Peyer's patch (tissue), 4 donors: Measurements from ENCODE around the gene UBXN1.

Experiments used
- POLR2A ChIP-seq, 2 donors: fragments of 450-650 bp; IDR thresholded peaks; one replicate each; pipeline ENCODE4 v1.5.1; 2017; ENCODE audit warnings: antibody characterized with exemption in 2 of 2, mild to moderate bottlenecking in 2 of 2, moderate library complexity in 2 of 2
- TF ChIP-seq, protein P1 (sequence below), 6 experiments: fragments of 450-650 bp in 4 of 6; fragments of 200-600 bp in 2 of 6; sonication (generic) in 1 of 6; IDR thresholded peaks; one replicate each; pipeline ENCODE4 v1.5.1; 2017 to 2019; ENCODE audit warnings: antibody characterized with exemption in 6 of 6, mild to moderate bottlenecking in 3 of 6, moderate library complexity in 1 of 6

- TF ChIP-seq POLR2A (IDR thresholded peaks at IDR 0.05): no peak
- TF ChIP-seq, protein P1, sequence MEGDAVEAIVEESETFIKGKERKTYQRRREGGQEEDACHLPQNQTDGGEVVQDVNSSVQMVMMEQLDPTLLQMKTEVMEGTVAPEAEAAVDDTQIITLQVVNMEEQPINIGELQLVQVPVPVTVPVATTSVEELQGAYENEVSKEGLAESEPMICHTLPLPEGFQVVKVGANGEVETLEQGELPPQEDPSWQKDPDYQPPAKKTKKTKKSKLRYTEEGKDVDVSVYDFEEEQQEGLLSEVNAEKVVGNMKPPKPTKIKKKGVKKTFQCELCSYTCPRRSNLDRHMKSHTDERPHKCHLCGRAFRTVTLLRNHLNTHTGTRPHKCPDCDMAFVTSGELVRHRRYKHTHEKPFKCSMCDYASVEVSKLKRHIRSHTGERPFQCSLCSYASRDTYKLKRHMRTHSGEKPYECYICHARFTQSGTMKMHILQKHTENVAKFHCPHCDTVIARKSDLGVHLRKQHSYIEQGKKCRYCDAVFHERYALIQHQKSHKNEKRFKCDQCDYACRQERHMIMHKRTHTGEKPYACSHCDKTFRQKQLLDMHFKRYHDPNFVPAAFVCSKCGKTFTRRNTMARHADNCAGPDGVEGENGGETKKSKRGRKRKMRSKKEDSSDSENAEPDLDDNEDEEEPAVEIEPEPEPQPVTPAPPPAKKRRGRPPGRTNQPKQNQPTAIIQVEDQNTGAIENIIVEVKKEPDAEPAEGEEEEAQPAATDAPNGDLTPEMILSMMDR (IDR thresholded peaks at IDR 0.05): no peak
These were observed 31.3 kb downstream of the UBXN1 start for GRCh38 chr11:62647609-62648005.
